ENCODE results near the gene ROR2.

The ROR2 gene

DNA sequence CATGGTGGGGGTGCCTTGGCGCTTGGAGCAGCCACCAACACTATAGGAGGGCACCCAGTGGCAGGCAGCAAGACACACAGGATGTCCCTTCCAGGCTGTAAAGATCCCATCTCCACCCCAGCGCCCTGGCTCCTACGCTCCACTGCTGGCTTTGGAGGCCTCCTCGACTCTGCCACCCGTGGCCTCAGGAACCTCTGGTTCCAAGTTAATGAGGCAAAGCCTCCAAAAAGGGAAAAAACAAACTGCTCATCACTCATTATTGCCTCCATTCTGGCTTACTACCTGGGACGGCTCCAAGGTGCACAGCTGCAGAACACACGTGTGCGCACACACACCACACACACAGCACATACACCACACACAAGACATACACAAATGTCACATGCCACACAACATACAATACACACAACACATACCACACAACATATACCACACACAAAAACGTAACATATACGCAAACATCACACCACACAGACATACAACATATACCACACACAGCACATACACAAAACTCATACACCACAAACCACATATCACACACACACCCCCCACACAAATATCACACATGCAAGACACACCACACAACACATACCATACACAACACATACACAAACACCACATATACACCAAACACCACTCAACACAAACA, 45.3 kb downstream of the ROR2 start:
- TF ChIP-seq, protein P1, sequence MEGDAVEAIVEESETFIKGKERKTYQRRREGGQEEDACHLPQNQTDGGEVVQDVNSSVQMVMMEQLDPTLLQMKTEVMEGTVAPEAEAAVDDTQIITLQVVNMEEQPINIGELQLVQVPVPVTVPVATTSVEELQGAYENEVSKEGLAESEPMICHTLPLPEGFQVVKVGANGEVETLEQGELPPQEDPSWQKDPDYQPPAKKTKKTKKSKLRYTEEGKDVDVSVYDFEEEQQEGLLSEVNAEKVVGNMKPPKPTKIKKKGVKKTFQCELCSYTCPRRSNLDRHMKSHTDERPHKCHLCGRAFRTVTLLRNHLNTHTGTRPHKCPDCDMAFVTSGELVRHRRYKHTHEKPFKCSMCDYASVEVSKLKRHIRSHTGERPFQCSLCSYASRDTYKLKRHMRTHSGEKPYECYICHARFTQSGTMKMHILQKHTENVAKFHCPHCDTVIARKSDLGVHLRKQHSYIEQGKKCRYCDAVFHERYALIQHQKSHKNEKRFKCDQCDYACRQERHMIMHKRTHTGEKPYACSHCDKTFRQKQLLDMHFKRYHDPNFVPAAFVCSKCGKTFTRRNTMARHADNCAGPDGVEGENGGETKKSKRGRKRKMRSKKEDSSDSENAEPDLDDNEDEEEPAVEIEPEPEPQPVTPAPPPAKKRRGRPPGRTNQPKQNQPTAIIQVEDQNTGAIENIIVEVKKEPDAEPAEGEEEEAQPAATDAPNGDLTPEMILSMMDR (IDR thresholded peaks at IDR 0.05; ENCODE audit: low read depth, low read length), result no peak
- DNase-seq (ENCODE audit: extremely low read depth, low read depth), result no peak

DNA sequence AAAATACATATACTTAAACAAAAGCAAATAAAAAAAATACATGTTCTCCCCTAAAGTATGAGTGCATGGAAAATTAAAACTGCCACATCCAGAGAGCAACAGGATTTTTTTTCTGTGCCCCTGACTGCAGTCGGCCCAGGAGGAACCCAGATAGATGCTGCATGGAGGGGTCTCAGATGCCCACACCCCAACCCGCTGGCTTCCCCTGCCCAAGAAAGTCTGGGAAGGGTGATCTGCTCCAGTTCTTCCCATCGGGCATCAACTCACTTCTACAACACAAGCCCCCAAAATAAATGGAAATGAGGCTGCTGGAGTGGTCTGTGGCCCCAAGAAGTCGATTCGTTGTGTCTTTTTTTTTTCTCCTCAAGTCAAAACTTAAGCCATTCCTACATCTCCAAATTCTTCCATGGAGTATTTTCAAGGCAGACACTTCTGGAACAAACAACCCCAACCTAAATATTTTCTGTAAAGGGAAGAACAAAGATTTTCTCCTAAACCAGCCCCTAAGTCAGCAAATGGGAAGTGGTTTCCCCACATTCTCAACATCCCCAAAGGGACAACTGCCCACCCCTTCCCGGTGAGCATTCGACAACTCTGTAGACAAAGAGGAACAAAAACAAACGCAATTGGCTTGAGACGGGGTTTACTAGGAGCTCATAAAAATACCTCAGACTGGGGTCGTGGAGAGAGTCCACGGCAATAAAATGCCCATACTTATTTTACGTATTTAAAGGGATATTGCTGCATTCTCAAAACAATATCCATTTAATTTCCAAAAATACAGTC, 46.7 kb downstream of the ROR2 start:
- no peak for DNase-seq (ENCODE audit: extremely low read depth, low read depth)
- TF ChIP-seq, protein P1 (IDR thresholded peaks at IDR 0.05; ENCODE audit: low read depth, low read length), result no peak

DNA sequence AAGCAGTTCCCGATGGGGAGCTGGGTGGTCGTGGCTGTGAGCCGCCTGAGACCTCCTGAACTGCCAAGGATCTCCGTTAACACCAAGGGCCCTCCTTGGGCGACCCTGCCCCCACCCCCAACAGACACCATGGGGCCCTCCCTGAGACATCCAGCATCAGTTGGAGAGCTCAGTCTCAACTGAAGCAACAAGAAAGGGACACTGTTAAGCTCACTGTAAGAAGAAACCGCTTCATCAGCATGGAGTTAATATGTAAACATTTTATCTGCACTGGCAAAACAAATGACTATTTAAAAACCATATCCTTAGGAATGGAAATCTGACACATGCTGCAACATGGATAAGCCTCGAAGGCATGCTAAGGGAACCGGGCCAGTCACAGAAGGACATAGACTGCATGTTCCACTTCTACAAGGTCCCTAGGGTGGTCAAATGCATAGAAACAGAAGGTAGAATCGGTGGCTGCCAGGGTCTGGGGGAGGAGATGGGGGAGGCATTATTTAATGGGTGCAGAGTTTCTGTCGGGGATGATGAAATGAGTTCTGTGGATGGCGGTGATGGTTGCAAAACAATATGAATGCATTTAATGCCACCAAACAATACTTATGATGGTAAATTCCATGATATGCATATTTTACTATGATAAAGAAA, 47.4 kb downstream of the ROR2 start:
- no peak for DNase-seq (ENCODE audit: extremely low read depth, low read depth)
- TF ChIP-seq, protein P1 (IDR thresholded peaks at IDR 0.05; ENCODE audit: low read depth, low read length), result no peak

DNA sequence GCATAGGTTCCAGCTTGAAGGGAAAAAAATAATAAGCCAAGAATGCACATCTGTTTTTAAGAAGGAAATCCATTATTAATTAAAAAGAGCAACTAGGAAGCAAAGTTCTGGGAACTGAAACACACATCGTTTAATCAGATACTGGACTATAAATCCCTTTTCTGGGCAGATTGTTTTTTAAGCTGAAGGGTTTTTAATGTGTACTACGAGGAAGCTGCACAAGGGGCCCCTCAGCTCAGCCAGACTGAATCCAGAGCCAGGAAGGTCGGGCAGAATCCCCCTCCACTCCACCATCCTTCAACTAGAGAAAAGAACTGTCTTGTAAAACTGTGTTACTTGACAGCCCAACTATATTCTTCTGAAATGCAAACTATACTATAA, 49.2 kb downstream of the ROR2 start:
- DNase-seq (ENCODE audit: extremely low read depth, low read depth), result no peak
- TF ChIP-seq, protein P1 (IDR thresholded peaks at IDR 0.05; ENCODE audit: low read depth, low read length), result no peak

DNA sequence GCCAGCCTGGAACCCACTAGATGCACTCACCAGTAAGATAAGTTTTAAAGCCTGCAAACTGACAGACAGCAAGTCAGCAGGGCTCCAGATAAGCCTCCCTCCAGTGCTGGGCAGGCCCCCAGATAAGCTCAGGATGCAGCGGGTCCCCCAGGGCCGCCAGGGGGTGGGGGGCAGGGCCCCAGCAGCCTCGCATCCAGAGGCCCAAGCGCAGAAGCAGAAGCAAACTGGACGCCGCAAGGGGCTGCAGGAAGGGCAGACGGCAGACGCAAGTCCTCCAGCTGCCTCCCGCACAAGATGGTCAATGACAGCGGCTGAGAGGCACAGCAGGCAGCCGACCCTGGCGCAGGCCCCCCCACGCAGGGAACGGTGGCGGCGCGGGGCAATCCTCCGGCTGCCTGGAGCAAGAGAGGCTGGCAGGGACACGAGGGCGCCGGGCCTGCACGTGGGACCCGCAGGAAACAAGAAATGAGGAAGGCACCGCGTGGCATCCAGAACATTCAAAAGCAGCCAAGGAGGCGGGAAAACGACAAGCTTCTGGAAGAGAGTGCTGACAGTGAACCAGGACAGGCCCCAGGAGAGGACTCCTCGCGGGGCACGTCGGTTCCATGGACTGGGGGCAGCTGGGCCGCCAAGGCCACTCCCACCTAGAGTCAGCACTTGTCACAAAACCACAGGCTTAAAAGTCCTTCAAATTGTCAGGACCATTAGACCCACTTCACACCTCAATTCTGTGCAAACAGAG, 49.8 kb downstream of the ROR2 start:
- TF ChIP-seq, protein P1 (IDR thresholded peaks at IDR 0.05; ENCODE audit: low read depth, low read length), result no peak
- DNase-seq (ENCODE audit: extremely low read depth, low read depth), result no peak

DNA sequence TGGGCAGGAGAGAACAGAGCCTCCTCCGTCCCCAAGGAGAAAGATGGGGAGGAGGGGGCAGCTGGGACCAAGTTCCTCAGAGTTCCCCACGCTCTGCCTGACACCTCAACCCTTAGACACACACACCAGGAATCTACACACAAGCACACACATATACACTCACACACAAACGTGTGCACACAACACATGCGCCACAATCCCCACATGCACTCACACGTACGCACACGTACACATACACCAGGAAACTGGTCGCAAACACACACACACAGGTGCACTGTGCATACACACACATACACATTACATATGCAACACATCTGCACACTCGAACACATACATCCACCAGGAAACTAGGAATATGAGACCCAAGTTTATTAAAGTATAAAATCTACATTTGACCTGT, 50.4 kb downstream of the ROR2 start:
- TF ChIP-seq, protein P1 (IDR thresholded peaks at IDR 0.05; ENCODE audit: low read depth, low read length), result no peak
- DNase-seq (ENCODE audit: extremely low read depth, low read depth), result no peak

Data from AG09319 (cell line).